ENCODE measurements around the gene ZMIZ1. TPM values are rescaled to one million over a fixed set of nuclear protein-coding genes. Genes with fewer than 3 reads are reported as not detected.

The ZMIZ1 gene
- total and polyA plus RNA-seq, 4 donors = 3.9 to 19.1 (median 9.8) TPM

- no peak for TF ChIP-seq ZBTB33 (IDR thresholded peaks at IDR 0.05)
Measured at GRCh38 chr10:79179164-79179956, 110.6 kb downstream of the ZMIZ1 start (continued).

- no peaks in the 10 kb centered on the region for H3K27me3 ChIP-seq (ENCODE audit: control insufficient read depth in 4 of 4, insufficient read depth in 4 of 4, low read length in 3 of 4)
- H3K9me3 ChIP-seq (ENCODE audit: control insufficient read depth in 4 of 4, low read length in 3 of 4) = no peaks in the 10 kb centered on the region
- H3K36me3 ChIP-seq (ENCODE audit: control insufficient read depth in 4 of 4, insufficient read depth in 3 of 4, low read depth in 1 of 4, low read length in 3 of 4) = no peaks in the 10 kb centered on the region
- no peak overlapping the region for H3K4me3 ChIP-seq (ENCODE audit: low read depth in 1 of 3, low read length in 3 of 3)
- TF ChIP-seq CTCF (IDR thresholded peaks at IDR 0.05; ENCODE audit: low read depth, low read length, missing input control) = no peak
- TF ChIP-seq RAD21 (IDR thresholded peaks at IDR 0.05) = no peak
- TF ChIP-seq, protein P1, sequence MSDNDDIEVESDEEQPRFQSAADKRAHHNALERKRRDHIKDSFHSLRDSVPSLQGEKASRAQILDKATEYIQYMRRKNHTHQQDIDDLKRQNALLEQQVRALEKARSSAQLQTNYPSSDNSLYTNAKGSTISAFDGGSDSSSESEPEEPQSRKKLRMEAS (IDR thresholded peaks at IDR 0.05) = no peak
- TF ChIP-seq, protein P2, sequence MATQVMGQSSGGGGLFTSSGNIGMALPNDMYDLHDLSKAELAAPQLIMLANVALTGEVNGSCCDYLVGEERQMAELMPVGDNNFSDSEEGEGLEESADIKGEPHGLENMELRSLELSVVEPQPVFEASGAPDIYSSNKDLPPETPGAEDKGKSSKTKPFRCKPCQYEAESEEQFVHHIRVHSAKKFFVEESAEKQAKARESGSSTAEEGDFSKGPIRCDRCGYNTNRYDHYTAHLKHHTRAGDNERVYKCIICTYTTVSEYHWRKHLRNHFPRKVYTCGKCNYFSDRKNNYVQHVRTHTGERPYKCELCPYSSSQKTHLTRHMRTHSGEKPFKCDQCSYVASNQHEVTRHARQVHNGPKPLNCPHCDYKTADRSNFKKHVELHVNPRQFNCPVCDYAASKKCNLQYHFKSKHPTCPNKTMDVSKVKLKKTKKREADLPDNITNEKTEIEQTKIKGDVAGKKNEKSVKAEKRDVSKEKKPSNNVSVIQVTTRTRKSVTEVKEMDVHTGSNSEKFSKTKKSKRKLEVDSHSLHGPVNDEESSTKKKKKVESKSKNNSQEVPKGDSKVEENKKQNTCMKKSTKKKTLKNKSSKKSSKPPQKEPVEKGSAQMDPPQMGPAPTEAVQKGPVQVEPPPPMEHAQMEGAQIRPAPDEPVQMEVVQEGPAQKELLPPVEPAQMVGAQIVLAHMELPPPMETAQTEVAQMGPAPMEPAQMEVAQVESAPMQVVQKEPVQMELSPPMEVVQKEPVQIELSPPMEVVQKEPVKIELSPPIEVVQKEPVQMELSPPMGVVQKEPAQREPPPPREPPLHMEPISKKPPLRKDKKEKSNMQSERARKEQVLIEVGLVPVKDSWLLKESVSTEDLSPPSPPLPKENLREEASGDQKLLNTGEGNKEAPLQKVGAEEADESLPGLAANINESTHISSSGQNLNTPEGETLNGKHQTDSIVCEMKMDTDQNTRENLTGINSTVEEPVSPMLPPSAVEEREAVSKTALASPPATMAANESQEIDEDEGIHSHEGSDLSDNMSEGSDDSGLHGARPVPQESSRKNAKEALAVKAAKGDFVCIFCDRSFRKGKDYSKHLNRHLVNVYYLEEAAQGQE (IDR thresholded peaks at IDR 0.05) = no peak
- no peak for TF ChIP-seq NR2F2 (IDR thresholded peaks at IDR 0.05)
- no peak for TF ChIP-seq JUND (IDR thresholded peaks at IDR 0.05)
- no peak for TF ChIP-seq RXRA (IDR thresholded peaks at IDR 0.05)
- H3K4me1 ChIP-seq (ENCODE audit: control insufficient read depth in 4 of 4, insufficient read depth in 4 of 4, low read length in 3 of 4) = peaks cover 9 to 31% (median 24%) of the 10 kb centered on the region in 4 donors
- no peak for DNase-seq (ENCODE audit: low spot score)
- no peak overlapping the region for H3K27ac ChIP-seq (ENCODE audit: low read depth in 1 of 2, low read length in 2 of 2)
- WGBS = 90% methylated on average over 7 of the region's 7 CpGs
- H3K9ac ChIP-seq (ENCODE audit: low read depth in 1 of 2, low read length in 2 of 2) = no peak overlapping the region
Measured at GRCh38 chr10:79179957-79180309, 111.2 kb downstream of the ZMIZ1 start.

DNA sequence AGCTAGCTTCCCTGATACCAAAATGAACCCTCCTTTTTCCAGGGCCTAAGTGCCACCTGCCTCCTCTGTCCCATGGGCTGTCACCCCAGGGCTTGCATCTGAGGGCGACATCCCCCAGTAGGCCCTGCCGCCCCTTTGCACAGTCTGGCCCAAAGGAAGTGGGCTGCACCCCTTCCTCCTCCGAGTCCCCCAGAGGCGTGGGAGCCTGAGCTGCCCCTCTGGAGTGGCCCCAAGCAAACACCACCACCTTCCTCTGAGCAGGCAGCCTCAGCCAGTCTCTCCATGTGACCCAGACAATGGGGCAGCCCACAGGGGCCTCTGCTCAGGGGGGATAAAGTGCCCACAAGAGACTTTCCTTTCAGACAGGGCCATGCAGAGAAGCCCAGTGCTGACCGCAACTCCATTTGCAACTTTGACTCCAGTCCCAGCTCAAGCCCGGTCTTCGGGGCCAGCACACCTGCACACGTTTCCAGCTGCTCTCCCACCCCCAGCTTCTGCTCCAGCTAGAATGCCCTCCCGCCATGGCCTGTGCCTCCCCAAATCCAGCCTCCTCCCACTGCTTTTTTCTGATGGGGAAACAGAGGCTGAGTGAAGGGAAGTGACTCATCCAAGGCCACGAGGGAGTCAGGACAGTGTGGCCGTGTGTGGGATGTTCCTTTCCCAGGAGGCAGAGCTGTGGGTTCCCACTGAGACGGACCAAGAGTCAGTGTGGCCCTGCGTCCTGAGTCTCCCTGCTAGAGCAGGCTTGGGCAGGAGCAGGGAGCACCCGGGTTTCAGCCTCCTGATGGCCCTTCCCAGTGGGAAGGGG lies 111.9 kb downstream of the ZMIZ1 start:
- Histone ChIP-seq H3K4me1 (ENCODE audit: control insufficient read depth in 4 of 4, insufficient read depth in 4 of 4, low read length in 3 of 4) (peaks cover 9 to 38% (median 30%) of the 10 kb centered on the region in 4 donors), H3K27ac (ENCODE audit: low read depth in 1 of 2, low read length in 2 of 2) (no peak overlapping the region), H3K9me3 (ENCODE audit: control insufficient read depth in 4 of 4, low read length in 3 of 4) (no peaks in the 10 kb centered on the region), H3K4me3 (ENCODE audit: low read depth in 1 of 3, low read length in 3 of 3) (no peak overlapping the region), H3K36me3 (ENCODE audit: control insufficient read depth in 4 of 4, insufficient read depth in 3 of 4, low read depth in 1 of 4, low read length in 3 of 4) (no peaks in the 10 kb centered on the region), H3K27me3 (ENCODE audit: control insufficient read depth in 4 of 4, insufficient read depth in 4 of 4, low read length in 3 of 4) (no peaks in the 10 kb centered on the region), H3K9ac (ENCODE audit: low read depth in 1 of 2, low read length in 2 of 2) (no peak overlapping the region)
- no peak for TF ChIP-seq CTCF (IDR thresholded peaks at IDR 0.05; ENCODE audit: low read depth, low read length, missing input control)
- no peak for DNase-seq (ENCODE audit: low spot score)
- 86% methylated on average over 14 of the region's 14 CpGs for WGBS
